PC-3 (cell line): ENCODE measurements around the gene ENOSF1. TPM values are rescaled to one million over a fixed set of nuclear protein-coding genes. Genes with fewer than 3 reads are reported as not detected.

ENCODE experiments used
- ATAC-seq: fragments of 200-7000 bp; cut with Tn5 transposase; 2 replicates; pipeline ENCODE4 v1.9.1; 2020; ENCODE audit warnings: mild to moderate bottlenecking, moderate library complexity
- BruUV-seq: library from RNA; stranded (reverse); fragments of 400-500 nt; replicated peaks from 2 replicates; lab custom pipeline; 2021; lab: Mats Ljungman, UMichigan
- CTCF ChIA-PET: fragments of 300-600 bp; sonication (Branson Sonifier 250); formaldehyde crosslinking; loops from one replicate; lab custom pipeline; 2022; ENCODE audit warnings: antibody characterized with exemption; lab: Charles Lee
- POLR2A ChIA-PET: fragments of 300-600 bp; sonication (Branson Sonifier 250); formaldehyde crosslinking; loops from one replicate; lab custom pipeline; 2022; ENCODE audit warnings: antibody characterized with exemption; ENCODE audit not compliant: unreplicated experiment; lab: Charles Lee
- DNase-seq: peaks from one replicate; pipeline ENCODE4 v3.0.0-alpha.2; 2015
- H2AFZ ChIP-seq: fragments of 300-600 bp; sonication (generic); 2 replicates; pipeline ENCODE4 v1.6.0; 2016; ENCODE audit warnings: antibody characterized with exemption, low read length
- H3F3A ChIP-seq: fragments of 300-600 bp; sonication (generic); one replicate; pipeline ENCODE4 v1.6.0; 2017; ENCODE audit warnings: antibody characterized with exemption, low read length, control low read depth, mild to moderate bottlenecking; ENCODE audit not compliant: unreplicated experiment
- H3K27ac ChIP-seq: fragments of 300-600 bp; sonication (generic); 2 replicates; pipeline ENCODE4 v1.5.1; 2016; ENCODE audit warnings: mild to moderate bottlenecking, low read length
- H3K27me3 ChIP-seq: fragments of 300-600 bp; sonication (generic); 2 replicates; pipeline ENCODE4 v1.6.1; 2016; ENCODE audit warnings: low read length, mixed read lengths
- H3K36me3 ChIP-seq: fragments of 300-600 bp; sonication (generic); 2 replicates; pipeline ENCODE4 v1.6.1; 2016; ENCODE audit warnings: low read depth, mixed run types, low read length, mixed read lengths
- H3K4me1 ChIP-seq: fragments of 300-600 bp; sonication (generic); 2 replicates; pipeline ENCODE4 v1.5.1; 2016; ENCODE audit warnings: low read length; ENCODE audit not compliant: insufficient read depth
- H3K4me2 ChIP-seq: fragments of 300-600 bp; sonication (generic); 2 replicates; pipeline ENCODE4 v1.6.0; 2016; ENCODE audit warnings: low read length
- H3K4me3 ChIP-seq: fragments of 300-600 bp; sonication (generic); 2 replicates; pipeline ENCODE4 v1.5.1; 2016; ENCODE audit warnings: mild to moderate bottlenecking, low read length, mixed read lengths
- H3K79me2 ChIP-seq: fragments of 300-600 bp; sonication (generic); 2 replicates; pipeline ENCODE4 v1.6.1; 2017; ENCODE audit warnings: low read length, mixed read lengths
- H3K9ac ChIP-seq: fragments of 300-600 bp; sonication (generic); 2 replicates; pipeline ENCODE4 v1.6.0; 2016; ENCODE audit warnings: mild to moderate bottlenecking, low read length
- H3K9me2 ChIP-seq: fragments of 300-600 bp; sonication (generic); replicated peaks from 2 replicates; pipeline ENCODE4 v1.6.1; 2016; ENCODE audit warnings: mixed run types, low read length, mixed read lengths
- H3K9me3 ChIP-seq: fragments of 300-600 bp; sonication (generic); 2 replicates; pipeline ENCODE4 v1.6.1; 2016; ENCODE audit warnings: low read length, mixed read lengths
- H4K20me1 ChIP-seq: fragments of 300-600 bp; sonication (generic); 2 replicates; pipeline ENCODE4 v1.6.1; 2016; ENCODE audit warnings: low read length, mixed read lengths
- CTCF ChIP-seq: fragments of 300-600 bp; sonication (generic); conservative IDR thresholded peaks from 2 replicates; pipeline ENCODE4 v1.5.1; 2017; ENCODE audit warnings: antibody characterized with exemption, low read depth, mild to moderate bottlenecking, low read length
- EZH2 ChIP-seq: fragments of 300-600 bp; sonication (generic); IDR thresholded peaks from one replicate; pipeline ENCODE4 v1.6.1; 2017; ENCODE audit warnings: antibody characterized with exemption, mild to moderate bottlenecking, low read length; ENCODE audit not compliant: unreplicated experiment
- EZH2phosphoT487 ChIP-seq: fragments of 300-600 bp; sonication (generic); IDR thresholded peaks from 2 replicates; pipeline ENCODE4 v1.6.1; 2018; ENCODE audit warnings: mild to moderate bottlenecking, antibody characterized with exemption, low read length, borderline replicate concordance
- intact Hi-C: fragments of 100-400 bp; cut with micrococcal nuclease; formaldehyde crosslinking; loops from 2 replicates; pipeline ENCODE4 v1.9.0; 2023
- total RNA-seq: library from RNA; depleted of rRNA; stranded (reverse); fragments of >200 nt; gene quantifications from 2 replicates; pipeline ENCODE4 v1.2.3, GENCODE V29; 2014

ENOSF1 gene
- total RNA-seq, 1 experiment from 2014 or later: 44.2 TPM

GRCh38 chr18:713135-713490 is 683 bp upstream of the ENOSF1 start:
- Histone ChIP-seq H3K9ac (no peak overlapping the region), H3F3A (no peaks in the 10 kb centered on the region), H3K36me3 (peaks cover 3% of the 10 kb centered on the region; the same call in 1 of the 2 replicates), H3K4me2 (peak overlapping the region; percentile 70), H4K20me1 (no peaks in the 10 kb centered on the region), H3K4me3 (peak overlapping the region; percentile 55; the same call in 1 of the 2 replicates), H3K79me2 (peaks cover 40% of the 10 kb centered on the region), H2AFZ (peak overlapping the region; percentile 68; the same call in 1 of the 2 replicates), H3K9me3 (no peaks in the 10 kb centered on the region), H3K4me1 (peaks cover 13% of the 10 kb centered on the region), H3K9me2 (no peaks in the 10 kb centered on the region), H3K27ac (no peak overlapping the region), H3K27me3 (no peaks in the 10 kb centered on the region)
- ChIA-PET POLR2A (interaction anchor here (0.5 kb wide), 1 partner anchor 10 kb away, joined by 3 read pairs; no protein-coding TSS in a partner anchor), CTCF (interaction anchor here (0.6 to 1.1 kb wide), 6 partner anchors 10 to 126 kb away, joined by 3 to 14 read pairs (median 6); partner anchors contain the start of gene TYMS)
- BruUV-seq: TSS peak; percentile 44
- TF ChIP-seq CTCF (no peak), EZH2phosphoT487 (no peak), EZH2 (no peak)
- intact Hi-C loops: no loop called here
- ATAC-seq: no peak
- DNase-seq: no peak

DNA sequence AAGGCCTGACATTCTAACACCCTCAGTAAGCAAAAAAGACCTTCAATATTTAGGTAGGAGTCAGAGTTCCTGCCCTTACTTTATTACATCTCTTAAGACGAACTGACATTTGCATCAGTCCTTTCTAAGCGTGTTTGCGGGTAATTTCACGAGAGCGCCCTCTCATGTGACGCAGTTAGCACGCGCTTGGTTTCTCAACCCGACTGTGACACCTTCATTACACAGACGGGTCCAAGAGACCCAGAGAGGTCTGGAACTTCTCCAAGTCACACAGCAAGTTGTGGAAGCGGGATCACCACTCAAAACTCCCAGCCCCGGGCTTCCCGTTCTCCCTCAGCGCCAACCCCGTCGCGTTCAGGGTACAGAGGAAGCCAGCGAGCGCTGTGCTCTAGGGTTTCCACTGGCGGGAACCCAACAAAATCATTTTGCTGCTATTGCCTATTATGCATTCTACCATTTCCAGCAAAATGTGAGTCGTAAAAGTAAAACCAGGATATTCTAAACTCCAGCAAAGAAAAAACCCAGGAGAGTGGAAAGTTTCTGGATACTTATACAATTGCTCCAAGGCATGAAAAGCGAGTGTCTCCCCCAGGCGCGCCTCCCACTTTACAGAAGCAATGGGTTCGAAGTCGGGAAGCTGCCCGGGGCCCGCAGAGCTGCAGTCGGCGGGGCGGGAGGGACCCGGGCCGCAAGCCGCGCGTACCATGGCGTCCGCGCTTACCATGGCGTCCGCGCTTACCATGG is 601 bp downstream of the ENOSF1 start:
- Histone ChIP-seq H3K36me3 (peaks cover 3% of the 10 kb centered on the region; the same call in 1 of the 2 replicates), H3K4me3 (peak overlapping the region; percentile 80), H3K27me3 (no peaks in the 10 kb centered on the region), H3K79me2 (peaks cover 43% of the 10 kb centered on the region), H3K9ac (peak overlapping the region; percentile 92), H3F3A (no peaks in the 10 kb centered on the region), H3K4me2 (peak overlapping the region; percentile 89), H3K9me2 (no peaks in the 10 kb centered on the region), H4K20me1 (no peaks in the 10 kb centered on the region), H3K4me1 (peaks cover 13% of the 10 kb centered on the region), H3K27ac (peak overlapping the region; percentile 63), H3K9me3 (no peaks in the 10 kb centered on the region), H2AFZ (peak overlapping the region; percentile 79)
- POLR2A ChIA-PET: no interaction called here
- CTCF ChIA-PET: interaction anchor here (1.0 to 1.1 kb wide), 4 partner anchors 9 to 128 kb away, joined by 4 to 14 read pairs (median 6); partner anchors contain the start of gene TYMS
- intact Hi-C loops: loop anchor here (1.0 kb wide), 1 partner anchor 9 kb away; no protein-coding TSS in a partner anchor
- DNase-seq: peak; percentile 73
- BruUV-seq: TSS peak; percentile 84
- ATAC-seq: peak; percentile 42
- TF ChIP-seq EZH2phosphoT487: no peak
- peak; percentile 44; the same call in 1 of the 2 replicates for TF ChIP-seq CTCF
- no peak for TF ChIP-seq EZH2

GRCh38 chr18:711310-711656 is 1.1 kb downstream of the ENOSF1 start:
- Histone ChIP-seq H3K9ac (peak overlapping the region; percentile 92), H3K4me1 (peaks cover 13% of the 10 kb centered on the region), H4K20me1 (no peaks in the 10 kb centered on the region), H3K27ac (peak overlapping the region; percentile 63), H3K27me3 (no peaks in the 10 kb centered on the region), H3K9me2 (no peaks in the 10 kb centered on the region), H3K4me2 (peak overlapping the region; percentile 89), H3K4me3 (peak overlapping the region; percentile 80), H3K79me2 (peaks cover 43% of the 10 kb centered on the region), H2AFZ (peak overlapping the region; percentile 79), H3F3A (no peaks in the 10 kb centered on the region), H3K36me3 (peaks cover 3% of the 10 kb centered on the region; the same call in 1 of the 2 replicates), H3K9me3 (no peaks in the 10 kb centered on the region)
- ATAC-seq: peak; percentile 1
- intact Hi-C loops: loop anchor here (1.0 kb wide), 1 partner anchor 8 kb away; no protein-coding TSS in a partner anchor
- BruUV-seq: no TSS peak
- no peak for DNase-seq
- ChIA-PET CTCF (no interaction called here), POLR2A (no interaction called here)
- TF ChIP-seq EZH2phosphoT487 (no peak), CTCF (no peak), EZH2 (no peak)
